GM12874 (cell line): ENCODE results near the gene PPP2R1B.

Experiments
- CTCF ChIP-seq: IDR thresholded peaks from 2 replicates; pipeline ENCODE4 v1.5.1; 2011; ENCODE audit warnings: low read depth, mild to moderate bottlenecking, control low read depth, low read length, moderate library complexity; ENCODE audit not compliant: insufficient read depth

The PPP2R1B gene

GRCh38 chr11:111761036-111761435 lies 5.2 kb downstream of the PPP2R1B start:
- no peak for TF ChIP-seq CTCF

DNA sequence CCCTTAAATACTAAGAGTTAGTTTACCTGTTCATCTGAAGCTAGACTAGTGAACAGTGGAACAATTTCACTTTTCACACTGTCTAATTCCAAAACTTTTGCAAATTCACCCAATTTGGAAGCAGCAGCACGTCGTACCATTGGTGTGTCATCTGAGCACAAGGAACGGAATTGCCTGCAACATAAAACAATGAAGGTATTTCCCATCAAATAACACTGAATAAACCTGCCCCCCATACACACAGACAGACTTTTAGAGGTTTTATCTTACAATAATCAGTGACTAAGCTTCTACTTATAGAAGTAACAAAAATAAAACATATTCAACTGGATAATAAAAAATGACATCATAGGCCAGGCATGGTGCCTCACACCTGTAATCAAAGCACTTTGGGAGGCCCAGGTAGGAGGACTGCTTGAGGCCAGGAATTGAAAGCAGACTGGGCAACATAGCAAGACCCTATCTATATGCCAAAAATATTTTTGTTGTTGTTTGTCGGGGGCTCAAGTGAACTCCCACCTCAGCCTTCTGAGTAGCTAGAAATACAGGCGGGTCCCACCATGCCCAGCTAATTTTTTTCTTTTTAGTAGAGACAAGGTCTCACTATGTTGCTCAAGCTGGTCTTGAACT lies 6.3 kb downstream of the PPP2R1B start:
- no peak for TF ChIP-seq CTCF

DNA sequence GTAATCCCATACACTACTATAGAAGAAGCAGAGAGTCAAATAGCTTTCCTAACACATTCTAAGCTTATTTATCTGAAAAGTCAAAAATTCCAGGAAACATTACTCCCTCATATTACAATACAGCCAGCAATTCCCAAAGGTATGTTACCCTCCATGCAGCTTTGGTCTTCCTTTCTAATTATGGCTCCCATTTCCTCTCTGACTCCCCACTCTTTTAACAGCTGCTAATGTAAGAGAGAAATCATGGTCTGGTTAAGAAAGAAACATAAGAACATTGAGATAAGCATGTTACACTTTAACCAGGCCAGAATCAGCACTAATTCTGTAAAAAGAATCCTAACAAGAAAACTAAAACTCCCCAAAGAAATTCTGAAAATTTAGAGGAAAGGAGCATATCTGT lies 6.8 kb downstream of the PPP2R1B start:
- no peak for TF ChIP-seq CTCF

- TF ChIP-seq CTCF: no peak
These were observed 10.1 kb downstream of the PPP2R1B start for GRCh38 chr11:111756097-111756496.

GRCh38 chr11:111749646-111750045 lies 16.5 kb downstream of the PPP2R1B start:
- no peak for TF ChIP-seq CTCF

GRCh38 chr11:111748035-111748804 lies 18.0 kb downstream of the PPP2R1B start:
- no peak for TF ChIP-seq CTCF

- TF ChIP-seq CTCF: no peak
These were observed 20.3 kb downstream of the PPP2R1B start for GRCh38 chr11:111745719-111746504.
